Effector memory CD8-positive, alpha-beta T cell (primary cell): ENCODE data around the gene STK16.

Experiments
- ATAC-seq: fragments of 150-1000 bp; cut with Tn5 transposase; replicated peaks from 2 replicates; pipeline ENCODE4 v1.10.0; 2021; ENCODE audit warnings: mild to moderate bottlenecking, moderate library complexity
- DNase-seq, 3 experiments: peaks; one replicate each; pipeline ENCODE4 v3.0.0; 2021
- H3K27ac Mint-ChIP-seq, 2 donors: one replicate each; pipeline ENCODE4 v1.8.0; 2022; ENCODE audit warnings: mild to moderate bottlenecking in 2 of 2, mixed read lengths in 2 of 2, moderate library complexity in 2 of 2
- H3K27me3 Mint-ChIP-seq, 2 donors: one replicate each; pipeline ENCODE4 v1.8.0; 2022; ENCODE audit warnings: mixed read lengths in 2 of 2
- H3K36me3 Mint-ChIP-seq: one replicate; pipeline ENCODE4 v1.8.0; 2022; ENCODE audit warnings: mild to moderate bottlenecking, moderate library complexity, mixed read lengths; ENCODE audit not compliant: insufficient read depth
- H3K4me1 Mint-ChIP-seq, 2 donors: one replicate each; pipeline ENCODE4 v1.8.0; 2022; ENCODE audit warnings: low read depth in 2 of 2, mixed read lengths in 2 of 2
- H3K4me3 Mint-ChIP-seq, 2 donors: one replicate each; pipeline ENCODE4 v1.8.0; 2022; ENCODE audit warnings: mild to moderate bottlenecking in 2 of 2, mixed read lengths in 2 of 2, moderate library complexity in 2 of 2
- H3K9me3 Mint-ChIP-seq, 2 donors: one replicate each; pipeline ENCODE4 v1.8.0; 2022; ENCODE audit warnings: mixed read lengths in 2 of 2

The STK16 gene

DNA sequence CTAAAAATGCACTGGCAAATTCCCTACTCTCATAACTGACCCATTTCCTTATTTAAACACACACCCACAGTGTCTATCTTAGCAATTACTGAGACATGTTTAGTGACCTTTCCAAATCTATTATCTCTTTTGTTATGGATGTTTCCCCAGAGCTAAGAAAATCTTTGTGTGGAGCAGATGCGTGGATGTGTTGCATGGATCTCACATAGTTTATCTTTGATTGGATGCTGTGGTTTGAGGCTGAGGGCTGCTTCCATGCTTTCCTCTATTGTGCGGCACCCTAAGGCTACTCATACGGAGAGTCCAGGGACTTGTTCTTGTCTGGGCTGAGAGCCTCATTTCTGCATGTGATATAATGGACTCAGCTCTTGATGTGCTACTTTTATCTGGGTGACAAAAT, 10.9 kb upstream of the STK16 start:
- Mint-ChIP-seq H3K36me3 (peaks cover 44% of the 10 kb centered on the region), H3K4me3 (no peak overlapping the region), H3K27me3 (no peaks in the 10 kb centered on the region), H3K27ac (peak overlapping the region in 1 of 2 donors; percentile 70), H3K9me3 (no peaks in the 10 kb centered on the region), H3K4me1 (peaks cover 22 to 31% of the 10 kb centered on the region in 2 donors)
- no peak for DNase-seq
- no peak for ATAC-seq

DNA sequence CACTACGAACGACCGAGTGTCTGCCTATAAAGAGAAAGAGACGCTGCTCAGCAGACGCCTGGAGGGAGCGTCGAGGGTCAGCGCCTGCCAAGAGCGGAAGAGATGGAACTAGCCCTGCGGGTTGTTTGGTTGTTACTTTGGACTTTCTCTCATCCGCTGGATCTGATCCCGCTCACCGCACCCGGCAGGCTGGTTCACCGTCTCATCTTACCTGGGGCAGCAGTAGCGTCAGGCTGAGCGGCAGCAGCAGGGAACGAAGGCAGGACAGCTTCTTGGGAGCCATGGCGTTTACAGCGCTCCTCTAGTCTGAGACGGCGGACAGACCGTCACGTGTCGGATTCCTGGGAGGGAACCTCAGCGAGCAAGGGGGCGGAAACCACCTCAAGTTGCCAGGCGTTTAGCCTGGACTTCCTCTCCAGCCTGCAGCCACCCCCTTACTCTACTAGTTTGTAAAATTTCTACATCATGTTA, 2.0 kb upstream of the STK16 start:
- Mint-ChIP-seq H3K27ac (no peak overlapping the region), H3K9me3 (no peaks in the 10 kb centered on the region), H3K36me3 (peaks cover 29% of the 10 kb centered on the region), H3K4me3 (no peak overlapping the region), H3K27me3 (no peaks in the 10 kb centered on the region), H3K4me1 (peaks cover 27 to 36% of the 10 kb centered on the region in 2 donors)
- DNase-seq (no peak), ATAC-seq (no peak)

DNA sequence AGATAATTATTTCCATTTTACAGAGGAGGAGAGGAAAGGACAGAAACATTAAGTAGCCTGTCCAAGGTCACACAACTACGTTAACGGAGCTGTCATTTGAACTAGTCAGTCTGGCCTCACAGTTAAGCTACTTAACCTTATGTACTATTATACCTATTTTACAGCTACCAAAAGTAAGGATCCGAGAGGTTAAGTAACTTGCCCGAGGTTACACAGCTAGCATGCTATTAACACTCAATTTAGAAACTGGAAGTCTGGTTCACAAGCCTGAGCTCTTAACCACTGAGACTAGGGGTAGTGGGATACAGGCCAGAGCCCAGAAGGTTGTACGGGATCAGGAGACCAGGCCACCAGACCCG, 511 bp upstream of the STK16 start:
- peak overlapping the region; percentile 73 to 82 for H3K4me3 Mint-ChIP-seq
- H3K27ac Mint-ChIP-seq: peak overlapping the region; percentile 87 to 97
- peaks cover 42 to 49% of the 10 kb centered on the region in 2 donors for H3K4me1 Mint-ChIP-seq
- no peaks in the 10 kb centered on the region for H3K27me3 Mint-ChIP-seq
- DNase-seq: no peak
- peaks cover 40% of the 10 kb centered on the region for H3K36me3 Mint-ChIP-seq
- H3K9me3 Mint-ChIP-seq: no peaks in the 10 kb centered on the region
- ATAC-seq: no peak

DNA sequence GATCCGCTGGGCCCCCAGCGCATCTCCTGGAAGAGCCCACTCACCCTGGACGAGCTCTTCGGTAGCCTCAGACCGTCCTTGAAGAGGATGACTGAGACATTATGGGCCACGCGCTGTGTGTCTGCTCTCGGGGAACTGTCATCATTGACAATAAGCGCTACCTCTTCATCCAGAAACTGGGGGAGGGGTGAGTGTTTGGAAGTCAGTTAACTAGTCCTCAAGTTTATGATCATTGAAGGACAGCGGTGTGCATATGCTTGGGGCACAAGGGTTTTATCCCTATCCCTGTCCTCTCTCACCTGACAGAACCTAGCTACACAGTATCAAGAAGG, 586 bp downstream of the STK16 start:
- Mint-ChIP-seq H3K36me3 (peaks cover 51% of the 10 kb centered on the region), H3K27ac (peak overlapping the region; percentile 87 to 97), H3K4me3 (peak overlapping the region; percentile 73 to 82), H3K27me3 (no peaks in the 10 kb centered on the region), H3K4me1 (peaks cover 52 to 60% of the 10 kb centered on the region in 2 donors), H3K9me3 (no peaks in the 10 kb centered on the region)
- no peak for ATAC-seq
- DNase-seq: no peak

DNA sequence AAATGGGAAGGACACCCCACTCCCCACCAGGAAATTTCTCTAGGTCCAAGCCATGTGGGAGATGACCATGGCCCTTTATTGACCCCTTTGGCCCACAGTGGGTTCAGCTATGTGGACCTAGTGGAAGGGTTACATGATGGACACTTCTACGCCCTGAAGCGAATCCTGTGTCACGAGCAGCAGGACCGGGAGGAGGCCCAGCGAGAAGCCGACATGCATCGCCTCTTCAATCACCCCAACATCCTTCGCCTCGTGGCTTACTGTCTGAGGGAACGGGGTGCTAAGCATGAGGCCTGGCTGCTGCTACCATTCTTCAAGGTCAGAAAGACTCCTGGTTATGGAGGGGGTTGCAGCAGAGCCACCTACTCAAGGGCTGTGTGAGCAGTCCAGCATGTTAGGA, 1.3 kb downstream of the STK16 start:
- Mint-ChIP-seq H3K27me3 (no peaks in the 10 kb centered on the region), H3K9me3 (no peaks in the 10 kb centered on the region), H3K4me1 (peaks cover 59 to 67% of the 10 kb centered on the region in 2 donors), H3K36me3 (peaks cover 56% of the 10 kb centered on the region), H3K27ac (peak overlapping the region; percentile 87 to 91), H3K4me3 (peak overlapping the region; percentile 73 to 82)
- DNase-seq (no peak), ATAC-seq (no peak)

DNA sequence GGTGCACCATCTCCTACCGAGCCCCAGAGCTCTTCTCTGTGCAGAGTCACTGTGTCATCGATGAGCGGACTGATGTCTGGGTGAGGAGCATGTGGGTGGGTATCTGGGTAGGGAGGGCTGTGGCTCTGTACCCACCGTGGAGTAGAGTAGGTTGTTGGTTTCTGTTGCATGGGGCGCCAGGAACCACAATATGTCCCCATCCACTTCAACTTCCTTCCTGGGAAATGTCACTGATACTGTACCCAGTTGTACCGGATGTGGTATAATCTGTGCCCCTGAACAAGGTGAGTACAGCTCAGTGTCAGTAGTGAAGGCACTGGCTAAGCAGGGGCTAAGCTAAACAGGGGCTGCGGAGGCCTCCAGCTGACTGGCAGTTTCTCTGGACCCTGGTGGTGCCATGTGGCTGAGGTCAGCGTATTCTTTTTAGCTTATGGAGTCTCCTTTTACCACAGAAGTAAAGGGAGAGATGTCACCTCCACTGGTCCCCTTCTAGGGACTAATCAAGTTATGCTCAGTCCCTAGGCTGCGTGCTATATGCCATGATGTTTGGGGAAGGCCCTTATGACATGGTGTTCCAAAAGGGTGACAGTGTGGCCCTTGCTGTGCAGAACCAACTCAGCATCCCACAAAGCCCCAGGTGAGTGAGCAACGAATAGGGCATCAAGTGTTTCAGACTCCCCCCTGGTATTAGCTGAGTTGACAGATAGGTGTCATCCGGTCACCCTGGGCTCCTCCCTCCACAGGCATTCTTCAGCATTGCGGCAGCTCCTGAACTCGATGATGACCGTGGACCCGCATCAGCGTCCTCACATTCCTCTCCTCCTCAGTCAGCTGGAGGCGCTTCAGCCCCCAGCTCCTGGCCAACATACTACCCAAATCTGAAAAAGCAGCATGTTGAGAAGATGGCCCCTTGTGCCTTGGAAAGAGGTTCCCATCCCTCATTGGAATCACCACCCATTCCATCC, 2.7 kb downstream of the STK16 start:
- peak; percentile 60 to 65 (median 65) for DNase-seq
- peak; percentile 75 for ATAC-seq
- H3K4me3 Mint-ChIP-seq: peak overlapping the region; percentile 73 to 82
- H3K4me1 Mint-ChIP-seq: peaks cover 71 to 81% of the 10 kb centered on the region in 2 donors
- H3K9me3 Mint-ChIP-seq: no peaks in the 10 kb centered on the region
- no peaks in the 10 kb centered on the region for H3K27me3 Mint-ChIP-seq
- peak overlapping the region; percentile 87 to 91 for H3K27ac Mint-ChIP-seq
- H3K36me3 Mint-ChIP-seq: peaks cover 70% of the 10 kb centered on the region

DNA sequence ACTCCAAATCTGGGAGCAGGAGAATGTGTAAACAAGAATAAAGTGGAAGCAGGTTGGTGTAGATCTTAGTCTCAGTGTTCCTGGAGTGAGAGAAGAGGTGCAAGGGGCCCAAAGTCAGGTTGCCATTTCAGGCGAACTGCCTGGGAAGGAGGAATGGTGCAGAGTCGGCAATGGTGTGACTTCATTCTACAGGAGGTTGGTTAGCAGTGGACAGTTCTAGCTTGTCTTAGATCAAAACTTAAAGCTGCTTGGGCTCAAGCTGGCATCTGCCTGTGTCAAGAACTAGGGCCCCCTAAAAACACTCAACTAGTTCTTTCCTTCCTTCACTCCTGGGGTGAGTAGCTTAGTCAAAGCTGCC, 3.5 kb downstream of the STK16 start:
- ATAC-seq (no peak), DNase-seq (no peak)
- Mint-ChIP-seq H3K27me3 (no peaks in the 10 kb centered on the region), H3K9me3 (no peaks in the 10 kb centered on the region), H3K27ac (peak overlapping the region; percentile 87 to 89), H3K4me1 (peaks cover 72 to 80% of the 10 kb centered on the region in 2 donors), H3K36me3 (peaks cover 79% of the 10 kb centered on the region), H3K4me3 (peak overlapping the region; percentile 73 to 82)

DNA sequence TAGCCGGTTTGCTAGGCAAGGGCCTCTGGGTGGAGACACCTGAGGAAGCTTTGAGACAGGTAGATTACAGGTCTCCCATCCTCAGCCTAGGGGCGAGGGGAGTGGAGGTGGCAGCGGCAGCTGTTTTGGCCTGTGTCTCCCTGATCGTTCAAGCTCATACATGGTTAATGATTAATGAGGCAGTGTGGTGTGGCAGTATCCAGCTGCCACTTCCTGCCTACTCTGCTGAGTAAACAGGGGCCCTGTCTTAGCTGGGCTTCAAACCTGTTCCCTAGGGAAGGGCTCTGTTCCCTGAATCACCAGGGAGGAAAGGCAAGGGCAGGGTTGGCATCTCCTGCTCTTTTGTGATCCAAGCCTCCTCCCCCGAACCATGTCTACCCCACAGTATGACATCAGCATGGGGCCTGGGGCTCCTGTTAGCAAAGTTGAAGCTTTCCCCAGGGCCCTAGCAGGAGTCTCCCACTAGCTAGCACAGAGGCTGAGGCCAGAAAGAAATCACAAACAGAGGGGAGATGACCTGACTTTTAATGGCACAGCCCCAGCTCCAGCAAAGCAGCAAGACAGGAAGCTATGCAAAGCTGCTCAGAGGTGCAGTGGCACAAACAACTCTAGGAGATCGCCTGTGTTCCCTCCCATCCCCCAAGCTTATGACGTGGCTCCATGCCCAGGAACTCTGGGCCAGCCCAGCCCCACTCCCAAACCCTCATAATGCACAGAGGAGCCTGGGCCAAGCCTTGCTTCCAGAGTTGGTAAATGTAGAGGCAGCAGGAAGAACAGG, 4.1 kb downstream of the STK16 start:
- H3K9me3 Mint-ChIP-seq: no peaks in the 10 kb centered on the region
- H3K4me1 Mint-ChIP-seq: peaks cover 72 to 80% of the 10 kb centered on the region in 2 donors
- peak overlapping the region; percentile 87 to 89 for H3K27ac Mint-ChIP-seq
- no peaks in the 10 kb centered on the region for H3K27me3 Mint-ChIP-seq
- peaks cover 82% of the 10 kb centered on the region for H3K36me3 Mint-ChIP-seq
- DNase-seq (peak; percentile 37 to 51 (median 45)), ATAC-seq (peak; percentile 7)
- H3K4me3 Mint-ChIP-seq: peak overlapping the region; percentile 73 to 82

DNA sequence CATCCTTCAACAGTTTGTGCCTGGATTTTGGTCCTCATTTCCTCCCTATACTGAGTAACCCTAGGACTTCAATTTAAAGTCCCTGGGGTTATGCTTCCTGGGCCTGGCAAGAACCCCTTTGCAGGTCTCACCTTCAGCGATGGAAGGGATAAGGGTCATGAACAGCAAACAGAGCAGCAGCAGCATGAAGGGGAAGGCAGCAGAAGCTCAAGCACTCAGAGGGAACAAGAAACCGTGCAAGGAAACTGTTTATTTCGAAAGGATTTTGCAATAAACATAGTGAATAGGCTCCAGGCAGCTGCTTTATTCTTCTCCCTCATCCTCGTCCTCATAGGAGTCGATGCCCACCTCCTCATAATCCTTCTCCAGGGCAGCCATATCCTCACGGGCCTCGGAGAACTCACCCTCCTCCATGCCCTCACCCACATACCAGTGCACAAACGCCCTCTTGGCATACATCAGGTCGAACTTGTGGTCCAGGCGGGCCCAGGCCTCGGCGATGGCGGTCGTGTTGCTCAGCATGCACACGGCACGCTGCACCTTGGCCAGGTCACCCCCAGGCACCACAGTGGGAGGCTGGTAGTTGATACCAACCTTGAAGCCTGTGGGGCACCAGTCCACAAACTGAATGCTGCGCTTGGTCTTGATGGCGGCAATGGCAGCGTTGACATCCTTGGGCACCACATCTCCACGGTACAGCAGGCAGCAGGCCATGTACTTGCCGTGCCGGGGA, 4.9 kb downstream of the STK16 start:
- Mint-ChIP-seq H3K36me3 (peaks cover 82% of the 10 kb centered on the region), H3K4me3 (peak overlapping the region; percentile 73 to 82), H3K4me1 (peaks cover 71 to 79% of the 10 kb centered on the region in 2 donors), H3K27ac (peak overlapping the region; percentile 87 to 96), H3K27me3 (no peaks in the 10 kb centered on the region), H3K9me3 (no peaks in the 10 kb centered on the region)
- DNase-seq (no peak), ATAC-seq (no peak)

DNA sequence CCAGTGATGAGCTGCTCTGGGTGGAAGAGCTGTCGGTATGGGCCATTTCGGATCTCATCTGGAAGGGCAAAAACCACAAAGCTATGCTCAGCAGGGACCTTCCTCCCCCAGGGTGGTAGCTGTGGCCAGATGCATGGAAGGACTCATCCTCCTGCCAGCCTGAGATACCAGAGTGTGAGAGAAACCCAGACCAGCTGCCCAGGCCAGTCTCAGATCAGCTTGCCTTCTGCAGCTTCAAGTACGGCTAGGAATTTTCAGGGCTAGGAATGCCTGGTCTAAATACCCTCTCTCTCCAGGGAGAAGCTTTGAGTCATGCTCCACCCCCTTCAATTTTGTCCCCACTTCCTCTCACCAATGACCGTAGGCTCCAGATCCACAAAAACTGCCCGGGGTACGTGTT, 6.4 kb downstream of the STK16 start:
- peaks cover 66 to 69% of the 10 kb centered on the region in 2 donors for H3K4me1 Mint-ChIP-seq
- peak overlapping the region; percentile 73 to 82 for H3K4me3 Mint-ChIP-seq
- ATAC-seq (no peak), DNase-seq (no peak)
- no peaks in the 10 kb centered on the region for H3K9me3 Mint-ChIP-seq
- peak overlapping the region; percentile 87 to 96 for H3K27ac Mint-ChIP-seq
- peaks cover 73% of the 10 kb centered on the region for H3K36me3 Mint-ChIP-seq
- H3K27me3 Mint-ChIP-seq: no peaks in the 10 kb centered on the region

DNA sequence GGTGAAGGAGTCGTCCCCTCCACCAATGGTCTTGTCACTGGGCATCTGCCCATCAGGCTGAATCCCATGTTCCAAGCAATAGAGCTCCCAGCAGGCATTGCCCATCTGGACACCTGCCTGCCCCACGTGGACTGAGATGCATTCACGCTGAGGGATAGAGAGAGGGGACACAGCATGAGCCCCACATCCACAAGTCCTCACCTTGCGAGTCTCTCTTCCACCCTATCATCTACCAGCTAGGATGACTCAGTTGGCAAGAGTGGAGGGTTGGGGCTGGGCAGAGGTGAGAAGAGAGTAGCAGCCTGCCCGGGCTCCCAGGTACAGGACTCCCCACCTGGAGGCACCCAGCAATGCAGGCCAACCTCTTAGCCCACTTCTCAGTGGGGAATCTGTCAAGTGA, 6.8 kb downstream of the STK16 start:
- Mint-ChIP-seq H3K4me3 (peak overlapping the region; percentile 73 to 82), H3K4me1 (peaks cover 62 to 65% of the 10 kb centered on the region in 2 donors), H3K9me3 (no peaks in the 10 kb centered on the region), H3K27me3 (no peaks in the 10 kb centered on the region), H3K27ac (peak overlapping the region; percentile 87 to 96), H3K36me3 (peaks cover 73% of the 10 kb centered on the region)
- ATAC-seq (no peak), DNase-seq (peak in 1 of 3 experiments; percentile 24)

DNA sequence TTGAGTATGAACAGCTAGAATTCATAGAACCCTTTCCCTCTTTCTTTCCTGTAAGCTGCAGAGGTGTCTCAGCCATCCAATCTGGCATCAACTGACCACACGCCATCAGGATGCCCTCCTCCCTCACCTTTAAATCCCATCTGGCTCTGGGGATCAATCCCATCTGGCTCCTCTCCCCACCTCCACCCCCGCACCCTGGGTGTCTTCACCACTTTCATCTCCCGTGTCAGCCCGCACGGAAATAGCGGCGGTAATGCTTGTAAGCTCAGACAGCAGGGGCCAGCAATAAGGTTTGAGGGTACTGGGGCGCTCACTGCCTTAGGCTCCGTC, 7.3 kb downstream of the STK16 start:
- Mint-ChIP-seq H3K4me3 (peak overlapping the region; percentile 73 to 82), H3K27ac (peak overlapping the region; percentile 87 to 96), H3K4me1 (peaks cover 57 to 61% of the 10 kb centered on the region in 2 donors), H3K9me3 (no peaks in the 10 kb centered on the region), H3K27me3 (no peaks in the 10 kb centered on the region), H3K36me3 (peaks cover 69% of the 10 kb centered on the region)
- ATAC-seq (peak; percentile 0), DNase-seq (peak in 1 of 3 experiments; percentile 34)
